AG09309 (cell line): ENCODE results near the gene ALKBH7.

Experiments
- DNase-seq: peaks from one replicate; pipeline ENCODE4 v3.0.0-alpha.2; 2010; ENCODE audit warnings: low read depth
- H3K4me3 ChIP-seq: 2 replicates; pipeline ENCODE4 v1.5.1; 2011; ENCODE audit warnings: mild to moderate bottlenecking, low read depth, low read length, moderate library complexity; ENCODE audit not compliant: control insufficient read depth
- CTCF ChIP-seq: IDR thresholded peaks from 2 replicates; pipeline ENCODE4 v1.5.1; 2011; ENCODE audit warnings: mild to moderate bottlenecking, low read depth, low read length, inconsistent platforms; ENCODE audit not compliant: insufficient read depth, control insufficient read depth; ENCODE audit errors: missing control alignments

Gene ALKBH7

DNA sequence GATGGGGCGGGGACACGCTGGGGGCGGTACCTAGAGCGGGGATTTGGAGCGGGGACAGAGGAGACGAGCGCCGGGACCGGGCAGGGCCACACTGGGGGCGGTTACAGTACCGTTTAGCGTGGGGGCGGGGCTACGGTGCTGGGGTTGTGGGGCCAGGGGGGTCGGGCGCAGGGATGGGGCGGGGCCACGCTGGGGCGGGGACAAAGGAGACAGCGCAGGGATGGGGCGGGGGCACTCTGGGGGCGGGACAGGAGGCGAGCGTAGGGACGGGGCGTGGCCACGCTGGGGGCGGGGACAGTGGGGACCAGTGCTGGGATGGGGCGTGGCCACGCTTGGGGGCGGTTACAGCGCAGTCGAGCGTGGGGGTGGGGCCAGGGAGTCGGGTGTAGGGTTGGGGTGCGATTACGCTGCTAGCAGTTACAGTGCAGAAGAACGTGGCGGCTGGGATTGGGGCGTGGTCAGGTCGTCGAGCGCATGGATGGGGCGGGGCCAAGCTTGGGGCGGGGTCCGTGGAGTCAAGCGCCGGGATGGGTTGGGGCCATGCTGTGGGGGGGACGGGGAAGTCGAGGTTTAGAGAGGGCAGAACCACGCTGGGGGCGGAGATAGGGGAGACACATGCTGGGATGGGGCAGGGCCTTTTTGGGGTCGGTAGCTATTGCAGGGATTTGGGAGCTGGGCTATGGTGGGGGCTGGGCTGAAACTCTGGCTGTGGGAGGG is 660 bp downstream of the ALKBH7 start:
- no peak for TF ChIP-seq CTCF
- peak overlapping the region; percentile 58 for H3K4me3 ChIP-seq
- peak; percentile 90 for DNase-seq

DNA sequence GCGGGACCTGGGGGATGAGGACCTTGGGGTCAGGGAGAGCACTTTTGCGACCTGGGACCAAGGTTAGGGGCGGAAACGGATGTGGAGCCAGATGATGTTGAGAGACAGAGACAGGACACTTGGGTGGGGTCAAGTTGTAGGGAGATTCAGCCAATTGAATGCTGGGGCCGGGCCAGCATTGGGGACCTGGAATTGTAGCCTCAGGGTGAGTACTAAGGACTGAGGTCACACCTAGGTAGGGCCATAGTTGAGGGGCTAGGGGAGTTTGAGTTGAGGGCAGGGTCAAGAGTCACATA is 1.2 kb downstream of the ALKBH7 start:
- H3K4me3 ChIP-seq = peak overlapping the region; percentile 46
- TF ChIP-seq CTCF = no peak
- no peak for DNase-seq

DNA sequence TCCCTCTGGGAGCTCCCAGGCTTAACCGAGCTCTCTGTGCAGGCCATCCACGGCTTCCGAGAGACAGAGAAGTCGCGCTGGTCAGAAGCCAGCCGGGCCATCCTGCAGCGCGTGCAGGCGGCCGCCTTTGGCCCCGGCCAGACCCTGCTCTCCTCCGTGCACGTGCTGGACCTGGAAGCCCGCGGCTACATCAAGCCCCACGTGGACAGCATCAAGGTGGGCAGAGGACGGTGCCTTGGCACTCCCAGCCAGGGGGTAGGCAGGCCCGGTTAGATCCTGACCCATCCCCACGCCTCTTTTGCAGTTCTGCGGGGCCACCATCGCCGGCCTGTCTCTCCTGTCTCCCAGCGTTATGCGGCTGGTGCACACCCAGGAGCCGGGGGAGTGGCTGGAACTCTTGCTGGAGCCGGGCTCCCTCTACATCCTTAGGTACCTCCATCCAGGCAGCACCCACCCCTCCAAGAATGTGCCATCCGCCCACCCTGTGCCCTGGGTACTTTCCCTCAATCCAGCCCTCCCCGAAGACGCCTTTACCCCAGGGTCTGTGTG is 1.6 kb downstream of the ALKBH7 start:
- no peak for TF ChIP-seq CTCF
- DNase-seq = no peak
- H3K4me3 ChIP-seq = no peak overlapping the region

DNA sequence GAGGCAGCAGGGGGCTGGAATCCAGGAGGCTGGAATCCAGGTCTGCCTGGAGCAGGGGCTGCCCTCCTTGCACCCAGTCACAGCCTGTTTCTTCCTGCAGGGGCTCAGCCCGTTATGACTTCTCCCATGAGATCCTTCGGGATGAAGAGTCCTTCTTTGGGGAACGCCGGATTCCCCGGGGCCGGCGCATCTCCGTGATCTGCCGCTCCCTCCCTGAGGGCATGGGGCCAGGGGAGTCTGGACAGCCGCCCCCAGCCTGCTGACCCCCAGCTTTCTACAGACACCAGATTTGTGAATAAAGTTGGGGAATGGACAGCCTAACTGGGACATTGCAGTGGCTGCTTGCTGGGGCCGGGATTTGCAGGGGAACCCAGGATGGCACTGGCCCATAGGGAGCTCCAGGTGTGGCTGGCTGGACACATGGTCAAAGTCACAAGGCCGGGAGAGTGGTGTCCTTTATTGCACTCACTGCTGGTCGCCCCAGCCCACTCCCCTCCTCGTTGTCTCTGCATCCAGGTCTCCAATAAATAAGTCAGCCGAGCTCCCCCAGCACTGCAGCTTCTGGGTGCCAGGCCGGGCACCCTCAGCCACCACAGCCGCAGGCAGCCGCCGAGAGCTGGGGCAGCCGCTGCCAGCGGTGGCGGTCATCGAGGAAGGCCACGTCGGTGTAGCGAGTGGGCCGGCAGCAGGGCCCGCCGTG is 2.3 kb downstream of the ALKBH7 start:
- H3K4me3 ChIP-seq = no peak overlapping the region
- TF ChIP-seq CTCF = no peak
- no peak for DNase-seq

DNA sequence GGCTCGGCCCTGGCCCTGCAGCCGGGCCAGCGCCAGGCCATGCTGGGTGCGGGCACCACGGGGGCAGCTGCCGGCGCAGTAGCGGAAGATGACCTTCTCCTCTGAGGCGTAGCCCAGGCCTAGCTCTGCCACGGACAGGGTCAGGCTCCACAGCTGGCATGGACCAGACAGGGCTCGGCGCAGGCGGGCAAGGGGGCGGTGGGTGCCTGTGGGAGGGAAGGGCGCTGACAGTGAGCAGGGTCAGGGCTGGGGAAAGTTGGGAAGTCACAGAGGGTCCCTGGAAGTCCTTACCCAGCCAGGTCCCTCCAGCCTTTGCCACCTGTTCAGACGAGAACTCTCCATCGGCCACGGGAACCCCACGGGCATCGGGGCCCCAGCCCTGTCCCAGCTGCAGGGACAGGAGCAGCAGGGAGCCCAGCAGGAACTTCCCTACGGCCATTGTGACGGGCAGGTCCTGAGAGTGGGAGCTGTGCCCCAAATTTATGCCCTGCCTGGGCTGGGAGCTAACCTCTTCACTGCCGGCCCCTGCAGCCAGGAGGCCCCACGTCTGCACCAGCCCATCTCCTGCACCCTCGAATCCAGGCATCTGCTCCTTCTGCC is 2.9 kb downstream of the ALKBH7 start, which contains the start of gene PSPN:
Gene PSPN (minus strand): TSS at position 523 of the 600 bp plus-strand sequence. CDS start 84 bp downstream, at position 439.
- no peak for TF ChIP-seq CTCF
- no peak for DNase-seq
- no peak within 1 kb of the TSS for H3K4me3 ChIP-seq

- DNase-seq = no peak
- no peak for TF ChIP-seq CTCF
Measured at GRCh38 chr19:6376512-6377190, 4.1 kb downstream of the ALKBH7 start.

More at GRCh38 chr19:6376512-6377190, 4.1 kb downstream of the ALKBH7 start:
- H3K4me3 ChIP-seq = no peak overlapping the region
